ENCODE measurements around the gene FAM184A.

FAM184A gene

DNA sequence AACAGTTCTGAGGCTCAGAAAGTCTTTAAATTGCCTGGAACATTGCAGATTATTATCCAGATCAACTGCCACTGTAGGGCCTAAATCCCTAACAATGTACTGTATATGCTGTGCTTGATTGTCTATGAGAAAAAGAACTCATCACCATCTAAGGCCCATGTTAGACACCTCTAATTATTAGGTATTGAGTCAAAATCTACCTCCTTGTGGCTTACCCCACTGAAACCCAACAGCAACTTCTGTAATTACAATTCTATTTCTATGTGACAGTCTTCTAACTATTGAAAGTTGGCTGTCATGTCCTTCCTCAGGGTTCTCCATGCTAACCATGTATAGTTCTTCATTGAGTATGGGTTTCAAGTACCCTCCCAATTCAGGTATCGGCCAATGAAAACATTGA, 157.4 kb downstream of the FAM184A start:
- DNase-seq (ENCODE audit: extremely low read depth in 1 of 2, low read depth in 1 of 2): no peak

DNA sequence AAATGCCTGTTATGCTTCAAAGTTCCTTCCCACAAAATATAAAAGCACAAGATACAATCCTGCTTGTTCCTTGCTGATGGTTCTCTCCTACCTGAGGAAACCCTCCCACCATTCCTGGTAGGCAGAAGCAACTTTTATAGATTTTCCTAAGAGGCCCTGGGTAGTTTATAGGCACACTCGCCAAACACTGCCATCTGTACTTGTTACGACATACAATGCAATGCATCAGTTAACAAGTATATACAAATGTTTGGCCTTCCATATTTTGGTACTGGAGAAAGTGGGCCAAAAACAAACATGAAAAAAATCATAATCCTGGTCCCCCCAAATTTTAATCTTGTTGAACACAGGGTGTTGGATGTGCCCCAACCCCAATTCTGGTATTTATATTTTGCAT, 160.1 kb downstream of the FAM184A start:
- DNase-seq (ENCODE audit: extremely low read depth in 1 of 2, low read depth in 1 of 2): no peak

DNA sequence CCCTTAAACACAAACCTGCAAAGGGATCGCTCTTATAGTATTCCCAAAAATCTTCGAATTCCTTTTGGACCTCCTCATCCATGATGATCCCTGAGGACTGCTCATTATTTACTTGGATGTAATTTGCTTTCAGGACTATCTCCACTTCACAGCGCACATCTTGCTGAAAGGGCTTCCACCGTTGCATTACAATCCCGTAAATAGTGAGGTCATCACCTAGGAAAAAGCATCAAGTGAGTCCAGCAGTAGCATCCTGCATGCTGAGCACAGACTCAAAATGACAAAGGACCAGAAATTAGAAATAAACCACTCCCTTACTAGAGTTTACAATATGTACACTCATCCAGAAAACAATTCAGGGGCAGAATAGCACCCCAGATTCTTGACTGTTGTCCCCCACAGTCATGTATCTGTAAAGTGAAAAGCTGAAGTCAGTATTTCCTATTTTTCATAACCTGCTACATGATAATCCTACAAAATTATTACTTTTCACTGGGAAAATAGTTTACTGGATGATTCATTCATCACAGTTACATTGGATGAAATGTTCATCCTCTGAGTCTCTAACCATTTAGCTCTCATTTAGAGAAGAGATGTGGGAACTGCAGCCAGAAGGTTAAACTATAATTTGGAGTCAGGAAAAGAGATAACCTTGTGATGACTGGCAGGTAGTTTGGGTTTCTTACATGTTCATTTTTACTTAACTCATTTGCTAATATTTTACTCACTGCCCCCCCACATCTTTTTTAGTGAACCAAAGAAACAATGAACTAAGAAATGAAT, 160.7 kb downstream of the FAM184A start:
- no peak for DNase-seq (ENCODE audit: extremely low read depth in 1 of 2, low read depth in 1 of 2)

DNA sequence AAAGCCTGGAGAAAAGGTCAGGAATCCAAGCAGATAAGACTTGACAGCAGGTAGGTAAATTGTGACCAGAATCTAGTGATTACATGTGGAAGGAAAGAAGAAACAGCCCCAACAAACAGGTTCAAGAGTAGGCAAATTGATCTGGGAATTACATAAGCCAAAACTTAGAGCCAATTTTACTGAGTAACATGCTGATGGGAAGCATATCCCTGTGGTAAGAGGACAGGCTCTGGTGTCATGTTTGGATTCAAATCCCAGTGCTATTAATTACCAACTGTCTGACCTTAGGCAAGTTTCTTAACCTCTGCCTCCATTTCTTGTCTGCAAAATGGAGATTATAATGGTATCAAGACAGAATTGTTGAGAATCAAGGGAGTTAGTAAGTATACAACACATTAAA, 163.9 kb downstream of the FAM184A start:
- DNase-seq (ENCODE audit: extremely low read depth in 1 of 2, low read depth in 1 of 2): no peak

DNA sequence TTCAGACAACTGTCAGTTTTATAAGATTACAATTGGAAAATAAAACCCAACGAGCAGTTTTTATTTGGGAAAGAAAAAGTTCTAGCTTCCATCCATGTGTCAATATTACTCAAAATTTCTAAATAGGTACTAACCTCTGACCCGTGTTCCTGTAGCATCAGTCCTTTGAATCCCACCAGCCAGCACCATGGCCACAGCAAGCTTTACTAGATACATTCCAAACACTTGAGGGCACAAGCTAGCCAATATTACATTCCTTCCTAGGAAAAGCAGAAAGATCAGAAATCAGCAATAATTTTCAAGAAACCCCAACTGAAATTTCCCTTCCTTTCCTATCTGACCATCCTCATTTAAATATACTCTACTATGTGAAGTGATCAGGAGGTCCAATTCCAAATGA, 165.3 kb downstream of the FAM184A start:
- DNase-seq (ENCODE audit: extremely low read depth in 1 of 2, low read depth in 1 of 2): no peak

DNA sequence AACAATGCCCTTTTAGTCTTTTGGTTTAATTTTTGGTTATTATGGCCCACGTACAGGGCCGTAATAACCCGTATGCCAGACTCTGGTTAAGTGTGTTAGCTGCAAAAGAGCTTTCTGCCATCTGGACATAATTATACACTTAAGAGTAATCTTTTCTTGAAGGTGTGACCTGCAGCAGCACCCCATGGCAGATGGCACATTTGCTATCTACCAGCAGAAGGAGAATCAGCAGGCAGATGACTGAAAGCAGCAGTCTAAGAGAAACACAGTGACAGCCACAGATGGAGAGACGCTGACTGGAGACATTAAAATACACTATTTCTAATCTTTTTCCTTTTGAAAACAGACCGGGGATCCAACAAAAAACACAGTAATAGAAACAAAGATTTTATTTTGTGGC, 165.8 kb downstream of the FAM184A start:
- no peak for DNase-seq (ENCODE audit: extremely low read depth in 1 of 2, low read depth in 1 of 2)
